Measurements from ENCODE around the gene AUTS2. TPM values are rescaled to one million over a fixed set of nuclear protein-coding genes. Genes with fewer than 3 reads are reported as not detected.

The AUTS2 gene
- total RNA-seq, 2 experiments from 2014 or later, result 17.5 to 23.8 TPM

GRCh38 chr7:70781922-70782311 is 1183.6 kb downstream of the AUTS2 start:
- peaks cover 2% of the 10 kb centered on the region for H3K36me3 Mint-ChIP-seq
- H3K27ac Mint-ChIP-seq, result no peak overlapping the region
- DNase-seq (no peak), ATAC-seq (ENCODE audit: low read depth) (no peak)
- POLR2A ChIA-PET, result no interaction called here
- peaks cover 14% of the 10 kb centered on the region for H3K4me1 Mint-ChIP-seq
- H3K4me3 Mint-ChIP-seq, result no peak overlapping the region
- no peaks in the 10 kb centered on the region for H3K9me3 Mint-ChIP-seq
- H3K27me3 Mint-ChIP-seq, result peaks cover 3% of the 10 kb centered on the region

GRCh38 chr7:70782796-70783195 is 1184.5 kb downstream of the AUTS2 start:
- H3K36me3 Mint-ChIP-seq, result no peaks in the 10 kb centered on the region
- DNase-seq (no peak), ATAC-seq (ENCODE audit: low read depth) (no peak)
- peaks cover 3% of the 10 kb centered on the region for H3K27me3 Mint-ChIP-seq
- POLR2A ChIA-PET, result no interaction called here
- no peak overlapping the region for H3K27ac Mint-ChIP-seq
- peaks cover 9% of the 10 kb centered on the region for H3K4me1 Mint-ChIP-seq
- no peaks in the 10 kb centered on the region for H3K9me3 Mint-ChIP-seq
- H3K4me3 Mint-ChIP-seq, result no peak overlapping the region

DNA sequence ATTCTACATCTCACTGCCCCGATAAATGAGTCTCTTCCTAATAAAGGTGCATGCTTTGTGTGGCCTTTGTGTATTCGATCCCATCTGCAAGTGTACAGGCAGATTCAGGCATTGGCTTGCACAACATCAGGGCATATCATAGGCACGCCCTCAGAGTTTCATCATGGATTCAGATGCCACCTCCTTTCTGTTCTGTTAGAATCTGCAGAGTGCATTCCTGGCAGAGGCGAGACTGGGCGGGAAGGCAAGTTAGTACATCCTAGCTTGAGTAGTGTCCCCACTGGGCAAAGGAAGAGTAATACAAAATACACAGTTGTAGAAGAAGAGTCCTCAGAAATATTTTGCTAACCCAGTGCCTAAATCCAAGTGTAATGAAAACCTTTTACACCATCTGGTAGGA is 1187.2 kb downstream of the AUTS2 start:
- no peak for DNase-seq
- no peaks in the 10 kb centered on the region for H3K36me3 Mint-ChIP-seq
- no peaks in the 10 kb centered on the region for H3K27me3 Mint-ChIP-seq
- H3K27ac Mint-ChIP-seq, result no peak overlapping the region
- no peak for ATAC-seq (ENCODE audit: low read depth)
- no peak overlapping the region for H3K4me3 Mint-ChIP-seq
- H3K4me1 Mint-ChIP-seq, result no peaks in the 10 kb centered on the region
- no peaks in the 10 kb centered on the region for H3K9me3 Mint-ChIP-seq
- POLR2A ChIA-PET, result no interaction called here

GRCh38 chr7:70786076-70786475 is 1187.8 kb downstream of the AUTS2 start:
- no peaks in the 10 kb centered on the region for H3K27me3 Mint-ChIP-seq
- no peak overlapping the region for H3K27ac Mint-ChIP-seq
- ATAC-seq (ENCODE audit: low read depth) (no peak), DNase-seq (no peak)
- no peak overlapping the region for H3K4me3 Mint-ChIP-seq
- no peaks in the 10 kb centered on the region for H3K4me1 Mint-ChIP-seq
- POLR2A ChIA-PET, result no interaction called here
- no peaks in the 10 kb centered on the region for H3K9me3 Mint-ChIP-seq
- H3K36me3 Mint-ChIP-seq, result no peaks in the 10 kb centered on the region

DNA sequence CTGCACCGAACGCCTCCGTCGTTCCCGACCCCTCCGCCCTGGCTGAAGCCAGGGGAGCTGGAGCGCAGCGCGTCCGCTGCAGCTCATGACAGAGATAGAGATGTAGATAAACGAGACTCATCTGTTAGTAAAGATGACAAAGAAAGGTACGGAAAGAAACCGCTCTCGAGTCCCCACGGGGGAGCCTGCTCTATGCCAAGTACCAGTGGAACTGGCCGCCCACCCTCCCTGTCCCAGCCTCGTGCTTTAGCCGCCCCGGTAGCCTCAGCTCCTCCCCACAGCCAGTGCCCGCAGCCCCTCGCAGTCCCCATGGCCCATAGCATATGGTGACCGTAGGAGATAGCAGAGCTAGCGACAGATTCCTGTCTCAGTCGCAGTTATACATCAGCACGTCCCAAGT is 1189.0 kb downstream of the AUTS2 start:
- H3K4me1 Mint-ChIP-seq, result no peaks in the 10 kb centered on the region
- H3K36me3 Mint-ChIP-seq, result no peaks in the 10 kb centered on the region
- H3K27ac Mint-ChIP-seq, result no peak overlapping the region
- H3K27me3 Mint-ChIP-seq, result no peaks in the 10 kb centered on the region
- DNase-seq (no peak), ATAC-seq (ENCODE audit: low read depth) (no peak)
- H3K9me3 Mint-ChIP-seq, result no peaks in the 10 kb centered on the region
- POLR2A ChIA-PET, result no interaction called here
- H3K4me3 Mint-ChIP-seq, result no peak overlapping the region

- H3K27ac Mint-ChIP-seq, result no peak overlapping the region
These were observed 1189.5 kb downstream of the AUTS2 start for GRCh38 chr7:70787771-70788170.

DNA sequence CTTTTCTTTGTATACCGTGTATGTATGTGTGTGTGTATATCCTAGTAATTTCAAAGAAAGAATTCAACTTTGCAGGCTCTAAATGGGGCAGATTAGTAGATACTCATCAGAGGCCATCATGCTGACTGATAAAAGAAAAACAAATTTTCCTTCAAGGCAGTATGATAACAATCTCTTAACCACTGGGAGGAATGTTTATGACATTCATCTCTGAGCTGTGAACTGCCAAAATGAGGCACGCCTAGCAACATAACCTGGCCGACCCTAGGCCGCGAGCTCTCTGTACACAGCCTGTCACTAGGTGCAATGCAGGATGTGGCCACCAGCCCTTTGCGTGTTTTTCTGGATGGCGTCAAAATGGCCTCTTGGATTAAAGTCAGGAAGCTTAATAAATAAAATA is 1190.0 kb downstream of the AUTS2 start:
- Mint-ChIP-seq H3K36me3 (no peaks in the 10 kb centered on the region), H3K9me3 (no peaks in the 10 kb centered on the region), H3K27me3 (no peaks in the 10 kb centered on the region), H3K4me3 (no peak overlapping the region), H3K27ac (no peak overlapping the region), H3K4me1 (no peaks in the 10 kb centered on the region)
- DNase-seq (no peak), ATAC-seq (ENCODE audit: low read depth) (no peak)
- POLR2A ChIA-PET, result no interaction called here

More at GRCh38 chr7:70787771-70788170, 1189.5 kb downstream of the AUTS2 start:
- Mint-ChIP-seq H3K27me3 (no peaks in the 10 kb centered on the region), H3K4me1 (no peaks in the 10 kb centered on the region), H3K9me3 (no peaks in the 10 kb centered on the region), H3K36me3 (no peaks in the 10 kb centered on the region), H3K4me3 (no peak overlapping the region)
- DNase-seq (no peak), ATAC-seq (ENCODE audit: low read depth) (no peak)
- POLR2A ChIA-PET, result no interaction called here

DNA sequence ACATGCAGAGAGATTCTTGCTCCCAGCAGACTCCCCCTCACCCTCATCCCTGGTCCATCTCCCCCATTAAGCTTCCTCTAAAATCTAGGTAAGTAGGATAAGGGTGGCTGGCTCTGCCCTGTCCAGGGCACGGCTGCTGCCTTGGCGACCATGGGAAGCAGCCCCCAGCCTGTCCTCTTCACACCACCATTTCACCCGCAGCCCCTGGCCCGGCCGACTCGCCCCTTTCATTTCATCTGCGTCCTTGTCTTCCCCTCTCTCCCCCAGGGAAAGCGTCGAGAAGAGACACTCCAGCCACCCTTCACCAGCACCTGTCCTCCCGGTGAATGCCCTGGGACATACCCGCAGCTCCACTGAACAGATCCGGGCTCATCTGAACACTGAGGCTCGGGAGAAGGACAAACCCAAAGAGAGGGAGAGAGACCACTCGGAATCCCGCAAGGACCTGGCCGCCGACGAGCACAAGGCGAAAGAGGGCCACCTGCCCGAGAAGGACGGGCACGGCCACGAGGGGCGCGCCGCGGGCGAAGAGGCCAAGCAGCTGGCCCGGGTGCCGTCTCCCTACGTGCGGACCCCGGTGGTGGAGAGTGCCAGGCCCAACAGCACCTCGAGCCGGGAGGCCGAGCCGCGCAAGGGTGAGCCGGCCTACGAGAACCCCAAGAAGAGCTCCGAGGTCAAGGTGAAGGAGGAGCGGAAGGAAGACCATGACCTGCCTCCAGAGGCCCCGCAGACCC is 1191.4 kb downstream of the AUTS2 start:
- ATAC-seq (ENCODE audit: low read depth) (no peak), DNase-seq (no peak)
- H3K27me3 Mint-ChIP-seq, result no peaks in the 10 kb centered on the region

GRCh38 chr7:70790215-70791073 is 1192.2 kb downstream of the AUTS2 start:
- Mint-ChIP-seq H3K27ac (no peak overlapping the region), H3K36me3 (no peaks in the 10 kb centered on the region), H3K4me1 (no peaks in the 10 kb centered on the region), H3K9me3 (no peaks in the 10 kb centered on the region), H3K4me3 (no peak overlapping the region), H3K27me3 (no peaks in the 10 kb centered on the region)
- no peak for DNase-seq
- POLR2A ChIA-PET, result no interaction called here
- ATAC-seq (ENCODE audit: low read depth), result no peak

More for the DNA sequence above, 1191.4 kb downstream of the AUTS2 start:
- Mint-ChIP-seq H3K4me1 (no peaks in the 10 kb centered on the region), H3K27ac (no peak overlapping the region), H3K9me3 (no peaks in the 10 kb centered on the region), H3K4me3 (no peak overlapping the region), H3K36me3 (no peaks in the 10 kb centered on the region)
- POLR2A ChIA-PET, result no interaction called here

- no peaks in the 10 kb centered on the region for H3K4me1 Mint-ChIP-seq
- DNase-seq, result no peak
- no peaks in the 10 kb centered on the region for H3K9me3 Mint-ChIP-seq
- POLR2A ChIA-PET, result no interaction called here
- H3K4me3 Mint-ChIP-seq, result no peak overlapping the region
- no peak overlapping the region for H3K27ac Mint-ChIP-seq
- H3K36me3 Mint-ChIP-seq, result no peaks in the 10 kb centered on the region
- no peaks in the 10 kb centered on the region for H3K27me3 Mint-ChIP-seq
- no peak for ATAC-seq (ENCODE audit: low read depth)
These were observed 1193.1 kb downstream of the AUTS2 start for GRCh38 chr7:70791341-70791740.

DNA sequence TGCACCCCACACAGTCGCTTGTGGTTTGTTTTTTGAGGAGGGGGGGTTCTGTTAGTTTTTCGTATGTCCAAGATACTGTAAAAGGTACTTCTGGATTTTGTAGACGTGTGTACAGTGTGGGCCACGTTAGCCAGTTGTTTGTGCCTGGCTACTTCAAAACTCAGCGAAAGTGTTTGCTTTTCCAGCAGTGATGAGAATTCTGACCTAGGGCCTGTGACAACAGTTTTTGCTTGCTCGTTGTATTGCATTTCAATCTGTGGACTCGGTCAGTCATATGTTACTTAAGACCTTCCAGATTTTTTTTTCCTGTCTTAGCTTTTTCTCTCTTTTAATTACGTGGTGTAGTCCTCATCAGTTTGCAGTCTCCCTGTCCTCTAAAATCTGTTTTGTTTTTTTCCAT is 1194.8 kb downstream of the AUTS2 start:
- DNase-seq, result no peak
- no peaks in the 10 kb centered on the region for H3K27me3 Mint-ChIP-seq
- H3K27ac Mint-ChIP-seq, result no peak overlapping the region
- H3K36me3 Mint-ChIP-seq, result no peaks in the 10 kb centered on the region
- POLR2A ChIA-PET, result no interaction called here
- no peak for ATAC-seq (ENCODE audit: low read depth)
- peaks cover 6% of the 10 kb centered on the region for H3K4me1 Mint-ChIP-seq
- no peaks in the 10 kb centered on the region for H3K9me3 Mint-ChIP-seq
- no peak overlapping the region for H3K4me3 Mint-ChIP-seq

- Mint-ChIP-seq H3K27ac (no peak overlapping the region), H3K4me3 (no peak overlapping the region), H3K27me3 (no peaks in the 10 kb centered on the region), H3K4me1 (peaks cover 6% of the 10 kb centered on the region), H3K9me3 (no peaks in the 10 kb centered on the region), H3K36me3 (no peaks in the 10 kb centered on the region)
- POLR2A ChIA-PET, result no interaction called here
- ATAC-seq (ENCODE audit: low read depth) (no peak), DNase-seq (no peak)
These were observed 1195.5 kb downstream of the AUTS2 start for GRCh38 chr7:70793821-70794220.

GRCh38 chr7:70794962-70795361 is 1196.7 kb downstream of the AUTS2 start:
- no peaks in the 10 kb centered on the region for H3K27me3 Mint-ChIP-seq
- H3K27ac Mint-ChIP-seq, result no peak overlapping the region
- H3K36me3 Mint-ChIP-seq, result no peaks in the 10 kb centered on the region
- DNase-seq (no peak), ATAC-seq (ENCODE audit: low read depth) (no peak)
- H3K9me3 Mint-ChIP-seq, result peaks cover 3% of the 10 kb centered on the region
- no peak overlapping the region for H3K4me3 Mint-ChIP-seq
- H3K4me1 Mint-ChIP-seq, result peaks cover 6% of the 10 kb centered on the region
- POLR2A ChIA-PET, result no interaction called here

DNA sequence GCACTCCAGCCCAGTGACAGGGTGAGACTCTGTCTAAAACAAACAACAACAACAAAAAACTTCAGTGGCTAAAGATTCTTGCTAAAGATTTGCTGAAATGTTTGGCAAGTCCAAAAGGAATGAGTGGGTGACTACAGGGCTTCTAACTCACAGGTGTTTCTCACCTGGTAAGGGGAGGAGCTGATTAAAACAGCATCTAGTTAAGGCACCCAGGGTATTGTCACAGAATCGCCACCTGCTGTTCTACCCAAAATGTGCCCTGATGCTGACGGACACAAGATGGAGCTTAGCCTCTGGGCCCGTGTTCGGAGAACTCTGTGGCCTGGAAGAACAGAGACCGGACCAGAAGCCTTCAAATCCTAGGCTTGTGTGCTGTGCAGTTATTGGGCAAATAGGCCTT is 1197.7 kb downstream of the AUTS2 start:
- peaks cover 8% of the 10 kb centered on the region for H3K9me3 Mint-ChIP-seq
- POLR2A ChIA-PET, result no interaction called here
- DNase-seq, result no peak
- H3K4me3 Mint-ChIP-seq, result no peak overlapping the region
- no peak overlapping the region for H3K27ac Mint-ChIP-seq
- no peaks in the 10 kb centered on the region for H3K27me3 Mint-ChIP-seq
- no peak for ATAC-seq (ENCODE audit: low read depth)
- no peaks in the 10 kb centered on the region for H3K36me3 Mint-ChIP-seq
- H3K4me1 Mint-ChIP-seq, result peaks cover 6% of the 10 kb centered on the region

Measured in activated naive CD8-positive, alpha-beta T cell treated with anti-CD3 and anti-CD28 coated beads, Interleukin-2, amount 10 ng/mL, durations not matched to agents 7 days and 5 days (primary cell).